ENCODE measurements around the gene KCP.
A peak's percentile ranks its signal among the peaks of the same experiment; 100 is the strongest.

KCP gene

GRCh38 chr7:128911423-128912031, 1.0 kb upstream of the KCP start:
- Mint-ChIP-seq H3K9me3 (no peaks in the 10 kb centered on the region), H3K27ac (peak overlapping the region; percentile 73), H3K36me3 (ENCODE audit: low read depth) (no peaks in the 10 kb centered on the region), H3K4me3 (no peak overlapping the region), H3K27me3 (peaks cover 68% of the 10 kb centered on the region), H3K4me1 (ENCODE audit: low read depth) (peaks cover 56% of the 10 kb centered on the region)
- intact Hi-C loops (cut with micrococcal nuclease): no loop called here

GRCh38 chr7:128909625-128910568, 612 bp downstream of the KCP start:
- peak overlapping the region; percentile 48 for H3K27ac Mint-ChIP-seq
- H3K4me3 Mint-ChIP-seq: peak overlapping the region; percentile 59
- H3K36me3 Mint-ChIP-seq (ENCODE audit: low read depth): no peaks in the 10 kb centered on the region
- intact Hi-C loops (cut with micrococcal nuclease): no loop called here
- H3K4me1 Mint-ChIP-seq (ENCODE audit: low read depth): peaks cover 65% of the 10 kb centered on the region
- H3K9me3 Mint-ChIP-seq: no peaks in the 10 kb centered on the region
- peaks cover 60% of the 10 kb centered on the region for H3K27me3 Mint-ChIP-seq

DNA sequence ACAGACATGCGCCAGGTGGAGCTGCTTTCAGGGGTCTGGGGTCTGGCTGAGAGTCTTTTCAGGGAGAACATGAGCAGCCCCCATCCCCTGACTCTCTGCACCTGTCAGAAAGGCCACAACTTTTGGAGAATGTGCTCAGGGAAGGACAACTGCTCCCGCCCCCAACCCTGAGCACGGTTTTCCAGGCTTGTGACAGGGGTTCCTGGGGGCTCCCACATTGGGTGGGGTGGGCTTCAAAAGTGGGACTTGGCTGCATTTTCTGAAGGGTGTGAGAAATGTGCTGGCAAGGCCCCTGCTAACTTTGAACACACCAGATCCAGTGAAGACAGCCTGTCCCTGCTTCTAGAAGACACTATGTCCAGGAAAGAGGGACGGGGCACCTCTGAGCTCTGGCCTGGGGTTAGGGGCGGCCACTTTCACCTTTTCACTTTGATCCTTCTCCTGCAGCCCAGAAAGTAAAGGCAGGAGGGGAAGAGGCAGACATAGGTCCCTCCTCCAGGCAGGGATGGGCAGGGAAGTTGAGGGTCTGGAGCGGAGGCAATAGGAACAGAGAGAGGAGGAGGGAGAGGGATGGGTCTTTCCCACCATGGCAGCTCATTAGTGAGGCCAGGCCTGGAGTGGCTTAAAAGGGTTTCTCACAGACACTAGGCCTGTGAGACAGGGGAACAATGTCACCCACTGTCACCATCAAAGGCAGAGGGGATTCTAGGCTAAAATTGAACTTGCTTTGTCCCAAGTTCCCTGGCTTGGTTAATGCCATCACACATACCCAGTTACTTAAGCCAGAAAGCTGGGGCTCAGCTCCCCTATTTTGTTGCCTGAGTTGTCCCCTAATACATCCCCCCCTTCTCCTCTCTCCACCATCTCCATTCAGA, 1.5 kb downstream of the KCP start:
- Mint-ChIP-seq H3K4me3 (no peak overlapping the region), H3K27me3 (peaks cover 52% of the 10 kb centered on the region), H3K9me3 (no peaks in the 10 kb centered on the region), H3K27ac (no peak overlapping the region), H3K4me1 (ENCODE audit: low read depth) (peaks cover 64% of the 10 kb centered on the region), H3K36me3 (ENCODE audit: low read depth) (no peaks in the 10 kb centered on the region)
- intact Hi-C loops (cut with micrococcal nuclease): no loop called here

DNA sequence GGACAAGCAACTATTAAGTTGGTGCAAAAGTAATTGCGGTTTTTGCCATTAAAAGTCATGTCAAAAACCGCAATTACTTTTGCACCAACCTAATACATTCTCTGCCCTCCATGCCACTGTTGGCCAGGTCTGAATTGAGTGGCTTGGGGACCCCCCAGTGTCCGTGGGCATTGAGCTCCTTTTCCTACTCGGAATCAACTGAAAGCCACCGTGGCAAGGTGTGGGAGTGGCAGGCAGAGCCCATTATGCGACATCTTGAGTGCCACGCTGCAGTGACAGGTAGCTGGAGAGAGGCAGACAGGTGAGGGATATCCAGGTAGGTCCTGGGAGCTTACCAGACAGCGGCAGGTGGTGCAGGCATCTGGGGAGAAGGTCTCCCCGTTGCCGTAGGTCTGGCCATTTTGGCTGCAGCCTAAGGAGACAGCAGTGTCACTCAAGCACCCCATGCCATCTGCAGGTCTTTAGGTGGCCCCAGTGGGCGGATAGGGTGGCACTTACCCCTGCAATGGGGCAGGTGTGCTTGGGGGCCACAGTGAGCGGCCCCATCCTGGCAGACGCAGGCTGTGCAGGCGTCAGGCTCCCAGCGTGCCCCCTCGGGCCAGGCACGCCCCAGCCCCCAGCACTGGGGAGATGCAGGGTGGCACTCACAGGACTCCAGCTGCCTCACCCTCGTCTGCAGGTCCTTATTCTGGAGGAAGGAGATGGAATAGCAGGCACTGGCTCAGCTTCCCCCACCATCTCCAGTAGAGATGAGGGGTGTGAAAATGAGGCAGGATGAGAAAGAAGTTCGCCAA, 3.5 kb downstream of the KCP start:
- H3K4me1 Mint-ChIP-seq (ENCODE audit: low read depth): peaks cover 56% of the 10 kb centered on the region
- peaks cover 47% of the 10 kb centered on the region for H3K27me3 Mint-ChIP-seq
- H3K4me3 Mint-ChIP-seq: no peak overlapping the region
- no peaks in the 10 kb centered on the region for H3K9me3 Mint-ChIP-seq
- no peak overlapping the region for H3K27ac Mint-ChIP-seq
- intact Hi-C loops (cut with micrococcal nuclease): no loop called here
- H3K36me3 Mint-ChIP-seq (ENCODE audit: low read depth): no peaks in the 10 kb centered on the region

GRCh38 chr7:128906001-128906765, 4.3 kb downstream of the KCP start:
- intact Hi-C loops (cut with micrococcal nuclease): no loop called here
- Mint-ChIP-seq H3K27me3 (peaks cover 46% of the 10 kb centered on the region), H3K9me3 (no peaks in the 10 kb centered on the region), H3K36me3 (ENCODE audit: low read depth) (no peaks in the 10 kb centered on the region), H3K4me3 (no peak overlapping the region), H3K4me1 (ENCODE audit: low read depth) (peaks cover 48% of the 10 kb centered on the region), H3K27ac (no peak overlapping the region)

DNA sequence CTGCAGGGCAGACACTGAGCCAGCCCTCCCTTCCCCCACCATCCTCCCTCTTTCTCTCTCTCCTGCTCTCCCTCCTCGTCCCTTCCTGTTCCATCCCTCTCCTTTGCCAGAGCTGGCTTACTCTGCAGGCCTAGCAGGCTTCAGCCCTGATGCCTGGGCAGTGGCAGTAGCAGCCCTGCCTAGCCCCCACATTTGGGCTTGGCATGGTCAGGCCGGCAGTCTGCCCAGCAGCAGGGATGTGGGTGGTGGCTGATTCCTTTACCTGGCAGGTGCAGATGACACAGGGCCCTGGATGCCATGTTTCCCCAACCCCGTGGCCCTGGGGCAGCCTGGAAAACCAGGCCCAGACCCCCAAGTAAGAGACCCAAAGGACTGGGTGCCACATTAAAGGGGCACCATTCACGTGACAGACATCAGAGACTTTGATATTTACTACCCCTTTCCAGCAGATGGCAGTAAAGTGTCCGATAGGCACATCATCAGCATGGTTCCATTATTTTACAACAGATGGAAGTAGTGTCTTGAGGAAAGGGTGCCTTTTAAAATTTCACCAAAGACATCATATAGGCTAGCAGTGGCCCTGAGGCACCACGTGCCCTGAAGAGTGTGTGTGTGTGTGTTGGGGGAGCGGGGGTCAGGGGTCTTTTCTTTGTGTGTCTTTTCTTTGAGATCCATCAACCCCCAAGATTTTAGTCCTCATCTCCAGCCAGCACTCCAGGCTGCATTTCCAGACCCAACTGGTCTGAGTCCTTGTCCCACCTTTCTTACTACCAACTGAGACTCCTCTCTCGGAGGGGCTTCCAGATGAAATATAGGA, 5.9 kb downstream of the KCP start:
- no peak overlapping the region for H3K4me3 Mint-ChIP-seq
- intact Hi-C loops (cut with micrococcal nuclease): loop anchor here (1.0 to 5.0 kb wide), 4 partner anchors 36 to 308 kb away; no protein-coding TSS in a partner anchor
- H3K27ac Mint-ChIP-seq: peak overlapping the region; percentile 54
- peaks cover 34% of the 10 kb centered on the region for H3K4me1 Mint-ChIP-seq (ENCODE audit: low read depth)
- peaks cover 31% of the 10 kb centered on the region for H3K27me3 Mint-ChIP-seq
- no peaks in the 10 kb centered on the region for H3K9me3 Mint-ChIP-seq
- H3K36me3 Mint-ChIP-seq (ENCODE audit: low read depth): no peaks in the 10 kb centered on the region

- no peaks in the 10 kb centered on the region for H3K36me3 Mint-ChIP-seq (ENCODE audit: low read depth)
- no peaks in the 10 kb centered on the region for H3K9me3 Mint-ChIP-seq
- no peak overlapping the region for H3K4me3 Mint-ChIP-seq
- intact Hi-C loops (cut with micrococcal nuclease): loop anchor here (1.0 to 5.0 kb wide), 4 partner anchors 37 to 309 kb away; no protein-coding TSS in a partner anchor
- peak overlapping the region; percentile 54 for H3K27ac Mint-ChIP-seq
- peaks cover 26% of the 10 kb centered on the region for H3K4me1 Mint-ChIP-seq (ENCODE audit: low read depth)
- peaks cover 23% of the 10 kb centered on the region for H3K27me3 Mint-ChIP-seq
These were observed 6.7 kb downstream of the KCP start for GRCh38 chr7:128903621-128904361.

- H3K4me1 Mint-ChIP-seq (ENCODE audit: low read depth): peaks cover 25% of the 10 kb centered on the region
- no peaks in the 10 kb centered on the region for H3K9me3 Mint-ChIP-seq
- no peaks in the 10 kb centered on the region for H3K36me3 Mint-ChIP-seq (ENCODE audit: low read depth)
- H3K27ac Mint-ChIP-seq: no peak overlapping the region
- intact Hi-C loops (cut with micrococcal nuclease): loop anchor here (5.0 kb wide), 1 partner anchor 309 kb away; no protein-coding TSS in a partner anchor
- no peak overlapping the region for H3K4me3 Mint-ChIP-seq
- H3K27me3 Mint-ChIP-seq: peaks cover 15% of the 10 kb centered on the region
These were observed 7.5 kb downstream of the KCP start for GRCh38 chr7:128902761-128903585.

DNA sequence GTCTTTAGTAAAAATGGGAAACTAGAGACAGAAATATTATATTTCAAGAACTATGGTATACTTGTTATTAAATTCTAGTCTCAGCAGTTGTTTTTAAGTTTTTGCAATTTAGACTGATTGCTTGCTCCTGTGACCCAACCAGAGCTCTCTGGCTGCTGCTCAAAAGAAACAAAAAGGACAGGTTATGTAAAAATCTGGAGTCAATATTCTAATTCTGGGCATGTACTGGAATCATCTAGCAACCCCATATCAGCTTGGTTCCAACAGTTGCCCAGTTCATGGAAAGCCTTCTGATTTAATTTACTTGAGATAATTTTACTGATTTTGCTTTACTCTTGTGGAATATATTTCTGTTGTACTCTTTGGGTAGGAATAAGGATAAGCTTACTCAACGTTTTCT, 10.3 kb downstream of the KCP start:
- H3K4me1 Mint-ChIP-seq (ENCODE audit: low read depth): peaks cover 11% of the 10 kb centered on the region
- no peaks in the 10 kb centered on the region for H3K9me3 Mint-ChIP-seq
- no peak overlapping the region for H3K27ac Mint-ChIP-seq
- H3K4me3 Mint-ChIP-seq: no peak overlapping the region
- intact Hi-C loops (cut with micrococcal nuclease): loop anchor here (5.0 kb wide), 1 partner anchor 312 kb away; no protein-coding TSS in a partner anchor
- H3K27me3 Mint-ChIP-seq: peaks cover 6% of the 10 kb centered on the region
- H3K36me3 Mint-ChIP-seq (ENCODE audit: low read depth): no peaks in the 10 kb centered on the region

GRCh38 chr7:128899392-128899791, 11.1 kb downstream of the KCP start:
- Mint-ChIP-seq H3K4me1 (ENCODE audit: low read depth) (peaks cover 3% of the 10 kb centered on the region), H3K4me3 (no peak overlapping the region), H3K9me3 (no peaks in the 10 kb centered on the region), H3K27ac (no peak overlapping the region), H3K27me3 (peaks cover 6% of the 10 kb centered on the region), H3K36me3 (ENCODE audit: low read depth) (no peaks in the 10 kb centered on the region)
- intact Hi-C loops (cut with micrococcal nuclease): no loop called here

DNA sequence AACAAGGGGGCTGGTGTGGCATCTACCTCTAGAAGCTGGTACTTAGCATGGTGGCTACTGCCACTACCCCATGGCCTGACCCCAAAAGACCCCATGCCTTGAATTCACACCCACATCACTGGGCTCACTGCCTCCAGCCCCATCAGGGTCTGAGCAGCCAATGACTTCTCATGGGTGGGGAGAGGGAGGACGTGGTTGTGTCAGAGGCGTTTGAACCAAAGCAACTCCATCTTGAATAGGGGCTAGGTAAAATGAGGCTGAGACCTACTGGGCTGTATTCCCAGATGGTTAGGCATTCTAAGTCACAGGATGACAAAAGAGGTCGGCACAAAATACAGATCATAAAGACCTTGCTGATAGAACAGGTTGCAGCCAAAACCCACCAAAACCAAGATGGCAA, 15.2 kb downstream of the KCP start:
- Mint-ChIP-seq H3K4me3 (no peak overlapping the region), H3K4me1 (ENCODE audit: low read depth) (no peaks in the 10 kb centered on the region), H3K36me3 (ENCODE audit: low read depth) (no peaks in the 10 kb centered on the region), H3K27ac (no peak overlapping the region), H3K27me3 (peaks cover 23% of the 10 kb centered on the region), H3K9me3 (no peaks in the 10 kb centered on the region)
- intact Hi-C loops (cut with micrococcal nuclease): no loop called here

All from dendritic cell treated with granulocyte-macrophage colony-stimulating factor and Interleukin-4, amounts not matched to agents 40 ng/mL and 50 ng/mL, for 4 days (primary cell).